Neural progenitor cell (in vitro differentiated cells): ENCODE data around the gene NDUFA9. TPM values are rescaled to one million over a fixed set of nuclear protein-coding genes. Genes with fewer than 3 reads are reported as not detected.

ENCODE experiments used
- DNase-seq: peaks from one replicate; pipeline ENCODE4 v3.0.0-alpha.2; 2016; ENCODE audit warnings: low spot score
- H2AFZ ChIP-seq: fragments of 200-600 bp; sonication (generic); replicated peaks from 2 replicates; pipeline ENCODE4 v1.6.1; 2016; ENCODE audit warnings: antibody characterized with exemption
- H3F3A ChIP-seq: fragments of 200-600 bp; sonication (generic); 2 replicates; pipeline ENCODE4 v1.6.1; 2016; ENCODE audit warnings: antibody characterized with exemption, low read depth
- H3K27ac ChIP-seq: fragments of 200-600 bp; sonication (generic); 2 replicates; pipeline ENCODE4 v1.5.1; 2016; ENCODE audit warnings: mild to moderate bottlenecking
- H3K27me3 ChIP-seq: fragments of 200-600 bp; sonication (generic); 2 replicates; pipeline ENCODE4 v1.6.1; 2016; ENCODE audit warnings: mild to moderate bottlenecking, moderate library complexity
- H3K36me3 ChIP-seq: fragments of 200-600 bp; sonication (generic); 2 replicates; pipeline ENCODE4 v1.5.1; 2016
- H3K4me1 ChIP-seq: fragments of 200-600 bp; sonication (generic); 2 replicates; pipeline ENCODE4 v1.6.1; 2016; ENCODE audit warnings: mixed run types
- H3K4me2 ChIP-seq: fragments of 200-600 bp; sonication (generic); 2 replicates; pipeline ENCODE4 v1.6.1; 2016
- H3K4me3 ChIP-seq: fragments of 200-600 bp; sonication (generic); 2 replicates; pipeline ENCODE4 v1.5.1; 2016
- H3K79me2 ChIP-seq: fragments of 200-600 bp; sonication (generic); 2 replicates; pipeline ENCODE4 v1.6.1; 2016; ENCODE audit warnings: low read depth
- H3K9ac ChIP-seq: fragments of 200-600 bp; sonication (generic); 2 replicates; pipeline ENCODE4 v1.6.1; 2016
- H3K9me3 ChIP-seq: fragments of 200-600 bp; sonication (generic); 2 replicates; pipeline ENCODE4 v1.5.1; 2016; ENCODE audit warnings: low read depth
- H4K20me1 ChIP-seq: fragments of 200-600 bp; sonication (generic); 2 replicates; pipeline ENCODE4 v1.6.1; 2016; ENCODE audit warnings: low read depth
- H3K27ac Mint-ChIP-seq: 3 replicates; pipeline ENCODE4 v1.8.0; 2021; ENCODE audit warnings: mixed read lengths
- H3K27me3 Mint-ChIP-seq: 2 replicates; pipeline ENCODE4 v1.8.0; 2022; ENCODE audit warnings: low read depth, mild to moderate bottlenecking, inconsistent platforms, moderate library complexity, mixed read lengths; ENCODE audit not compliant: insufficient read depth
- H3K36me3 Mint-ChIP-seq: 3 replicates; pipeline ENCODE4 v1.8.0; 2021; ENCODE audit warnings: mixed read lengths
- H3K4me1 Mint-ChIP-seq: 3 replicates; pipeline ENCODE4 v1.8.0; 2021; ENCODE audit warnings: mixed read lengths
- H3K4me3 Mint-ChIP-seq: 3 replicates; pipeline ENCODE4 v1.8.0; 2021; ENCODE audit warnings: mild to moderate bottlenecking, moderate library complexity, mixed read lengths
- H3K9me3 Mint-ChIP-seq: 3 replicates; pipeline ENCODE4 v1.8.0; 2020; ENCODE audit warnings: mixed read lengths
- CTCF ChIP-seq: fragments of 200-600 bp; sonication (generic); IDR thresholded peaks from 2 replicates; pipeline ENCODE4 v1.5.1; 2017; ENCODE audit warnings: antibody characterized with exemption, mild to moderate bottlenecking
- EZH2 ChIP-seq: fragments of 200-600 bp; sonication (generic); IDR thresholded peaks from 2 replicates; pipeline ENCODE4 v1.6.1; 2017; ENCODE audit warnings: antibody characterized with exemption, mild to moderate bottlenecking, moderate library complexity
- EZH2phosphoT487 ChIP-seq: fragments of 200-600 bp; sonication (generic); IDR thresholded peaks from 2 replicates; pipeline ENCODE4 v1.6.1; 2017; ENCODE audit warnings: antibody characterized with exemption
- total RNA-seq: library from RNA; depleted of rRNA; stranded (reverse); fragments of >200 nt; gene quantifications from 2 replicates; pipeline ENCODE4 v1.2.3, GENCODE V29; 2015; ENCODE audit warnings: low replicate concordance

Gene NDUFA9
- total RNA-seq, 1 donor from 2014 or later = 67.7 TPM

- Histone ChIP-seq H3K27me3 (no peaks in the 10 kb centered on the region), H3K36me3 (no peaks in the 10 kb centered on the region), H3F3A (no peaks in the 10 kb centered on the region), H3K9me3 (no peaks in the 10 kb centered on the region), H3K4me3 (no peak overlapping the region), H3K4me1 (peaks cover 11% of the 10 kb centered on the region), H3K9ac (no peak overlapping the region), H3K27ac (no peak overlapping the region), H3K4me2 (no peak overlapping the region), H3K79me2 (peaks cover 60% of the 10 kb centered on the region), H4K20me1 (peaks cover 10% of the 10 kb centered on the region), H2AFZ (no peak overlapping the region)
- Mint-ChIP-seq H3K36me3 (peaks cover 2% of the 10 kb centered on the region), H3K27ac (no peak overlapping the region), H3K4me3 (no peak overlapping the region), H3K4me1 (peaks cover 20% of the 10 kb centered on the region), H3K9me3 (no peaks in the 10 kb centered on the region), H3K27me3 (no peaks in the 10 kb centered on the region)
- DNase-seq = peak; percentile 11
- TF ChIP-seq EZH2phosphoT487 (no peak), CTCF (peak; percentile 6), EZH2 (no peak)
Measured at GRCh38 chr12:4653257-4653656, 4.3 kb downstream of the NDUFA9 start.

- no peak overlapping the region for H3K9ac ChIP-seq
- peaks cover 20% of the 10 kb centered on the region for H3K4me1 Mint-ChIP-seq
- H3K27ac ChIP-seq = no peak overlapping the region
- H3K9me3 ChIP-seq = no peaks in the 10 kb centered on the region
- no peaks in the 10 kb centered on the region for H3K27me3 ChIP-seq
- peaks cover 10% of the 10 kb centered on the region for H4K20me1 ChIP-seq
- no peak overlapping the region for H3K4me3 Mint-ChIP-seq
- H3F3A ChIP-seq = no peaks in the 10 kb centered on the region
- no peaks in the 10 kb centered on the region for H3K27me3 Mint-ChIP-seq
- peaks cover 11% of the 10 kb centered on the region for H3K4me1 ChIP-seq
- no peak for DNase-seq
- no peaks in the 10 kb centered on the region for H3K9me3 Mint-ChIP-seq
- no peak overlapping the region for H3K27ac Mint-ChIP-seq
- H3K4me2 ChIP-seq = no peak overlapping the region
- H3K79me2 ChIP-seq = peaks cover 56% of the 10 kb centered on the region
- H3K4me3 ChIP-seq = no peak overlapping the region
- H3K36me3 Mint-ChIP-seq = peaks cover 2% of the 10 kb centered on the region
- H2AFZ ChIP-seq = no peak overlapping the region
- no peaks in the 10 kb centered on the region for H3K36me3 ChIP-seq
- TF ChIP-seq CTCF (no peak), EZH2phosphoT487 (no peak), EZH2 (no peak)
Measured at GRCh38 chr12:4653691-4654090, 4.8 kb downstream of the NDUFA9 start.

GRCh38 chr12:4663971-4664505, 15.1 kb downstream of the NDUFA9 start:
- no peak overlapping the region for H3K27ac ChIP-seq
- no peak overlapping the region for H2AFZ ChIP-seq
- no peaks in the 10 kb centered on the region for H3K9me3 ChIP-seq
- H3F3A ChIP-seq = no peaks in the 10 kb centered on the region
- DNase-seq = no peak
- peaks cover 18% of the 10 kb centered on the region for H3K36me3 ChIP-seq
- no peak overlapping the region for H3K4me3 ChIP-seq
- H3K36me3 Mint-ChIP-seq = peaks cover 35% of the 10 kb centered on the region
- H3K4me2 ChIP-seq = no peak overlapping the region
- H3K27me3 ChIP-seq = no peaks in the 10 kb centered on the region
- no peaks in the 10 kb centered on the region for H3K79me2 ChIP-seq
- no peak overlapping the region for H3K27ac Mint-ChIP-seq
- H3K27me3 Mint-ChIP-seq = no peaks in the 10 kb centered on the region
- no peak overlapping the region for H3K4me3 Mint-ChIP-seq
- no peaks in the 10 kb centered on the region for H3K4me1 ChIP-seq
- TF ChIP-seq EZH2 (no peak), EZH2phosphoT487 (no peak), CTCF (no peak)
- H3K9ac ChIP-seq = no peak overlapping the region
- no peaks in the 10 kb centered on the region for H4K20me1 ChIP-seq
- no peaks in the 10 kb centered on the region for H3K4me1 Mint-ChIP-seq
- H3K9me3 Mint-ChIP-seq = no peaks in the 10 kb centered on the region
